ENCODE results near the gene IFITM2.

Gene IFITM2

GRCh38 chr11:299951-300735 lies 7.5 kb upstream of the IFITM2 start:
- DNase-seq = no peak
- H3K36me3 ChIP-seq = no peaks in the 10 kb centered on the region
- peaks cover 4% of the 10 kb centered on the region; the same call in 1 of the 2 replicates for H3K27me3 ChIP-seq
- TF ChIP-seq CTCF (IDR thresholded peaks at IDR 0.05; ENCODE audit: low read depth, low read length) = no peak
- no peaks in the 10 kb centered on the region for H3K4me1 ChIP-seq
- H3K9me3 ChIP-seq = no peaks in the 10 kb centered on the region
- H3K4me3 ChIP-seq (ENCODE audit: low read depth, low read length) = no peak overlapping the region

- H3K36me3 ChIP-seq = no peaks in the 10 kb centered on the region
- no peak overlapping the region for H3K4me3 ChIP-seq (ENCODE audit: low read depth, low read length)
- no peaks in the 10 kb centered on the region for H3K9me3 ChIP-seq
- H3K4me1 ChIP-seq = no peaks in the 10 kb centered on the region
- H3K27me3 ChIP-seq = no peaks in the 10 kb centered on the region
- TF ChIP-seq CTCF (IDR thresholded peaks at IDR 0.05; ENCODE audit: low read depth, low read length) = no peak
- no peak for DNase-seq
These were observed 4.3 kb upstream of the IFITM2 start for GRCh38 chr11:303363-303762.

GRCh38 chr11:304061-304506 lies 3.5 kb upstream of the IFITM2 start:
- Histone ChIP-seq H3K9me3 (no peaks in the 10 kb centered on the region), H3K4me3 (ENCODE audit: low read depth, low read length) (no peak overlapping the region), H3K4me1 (no peaks in the 10 kb centered on the region), H3K27me3 (no peaks in the 10 kb centered on the region), H3K36me3 (no peaks in the 10 kb centered on the region)
- no peak for DNase-seq
- TF ChIP-seq CTCF (IDR thresholded peaks at IDR 0.05; ENCODE audit: low read depth, low read length) = no peak

- no peak for DNase-seq
- peak; percentile 39 for TF ChIP-seq CTCF (IDR thresholded peaks at IDR 0.05; ENCODE audit: low read depth, low read length)
- no peaks in the 10 kb centered on the region for H3K9me3 ChIP-seq
- H3K4me3 ChIP-seq (ENCODE audit: low read depth, low read length) = no peak overlapping the region
- no peaks in the 10 kb centered on the region for H3K4me1 ChIP-seq
- no peaks in the 10 kb centered on the region for H3K36me3 ChIP-seq
- H3K27me3 ChIP-seq = no peaks in the 10 kb centered on the region
These were observed 2.4 kb upstream of the IFITM2 start for GRCh38 chr11:304915-305843.

GRCh38 chr11:305844-306211 lies 1.8 kb upstream of the IFITM2 start:
- DNase-seq = no peak
- Histone ChIP-seq H3K4me1 (no peaks in the 10 kb centered on the region), H3K4me3 (ENCODE audit: low read depth, low read length) (no peak overlapping the region), H3K36me3 (no peaks in the 10 kb centered on the region), H3K27me3 (no peaks in the 10 kb centered on the region), H3K9me3 (no peaks in the 10 kb centered on the region)
- no peak for TF ChIP-seq CTCF (IDR thresholded peaks at IDR 0.05; ENCODE audit: low read depth, low read length)

Measured in BE2C (cell line).